IPS-NIHi7 (cell line): Measurements from ENCODE around the gene ZSCAN18.
"Not testable (repeated sequence)": the region's sequence is repeated elsewhere in the genome, so short reads cannot be mapped to it uniquely, and the experiment has no call there.

Experiments
- DNase-seq: peaks from one replicate; pipeline ENCODE4 v3.0.0; 2012; ENCODE audit warnings: mixed read lengths; ENCODE audit errors: extremely low spot score

ZSCAN18 gene

DNA sequence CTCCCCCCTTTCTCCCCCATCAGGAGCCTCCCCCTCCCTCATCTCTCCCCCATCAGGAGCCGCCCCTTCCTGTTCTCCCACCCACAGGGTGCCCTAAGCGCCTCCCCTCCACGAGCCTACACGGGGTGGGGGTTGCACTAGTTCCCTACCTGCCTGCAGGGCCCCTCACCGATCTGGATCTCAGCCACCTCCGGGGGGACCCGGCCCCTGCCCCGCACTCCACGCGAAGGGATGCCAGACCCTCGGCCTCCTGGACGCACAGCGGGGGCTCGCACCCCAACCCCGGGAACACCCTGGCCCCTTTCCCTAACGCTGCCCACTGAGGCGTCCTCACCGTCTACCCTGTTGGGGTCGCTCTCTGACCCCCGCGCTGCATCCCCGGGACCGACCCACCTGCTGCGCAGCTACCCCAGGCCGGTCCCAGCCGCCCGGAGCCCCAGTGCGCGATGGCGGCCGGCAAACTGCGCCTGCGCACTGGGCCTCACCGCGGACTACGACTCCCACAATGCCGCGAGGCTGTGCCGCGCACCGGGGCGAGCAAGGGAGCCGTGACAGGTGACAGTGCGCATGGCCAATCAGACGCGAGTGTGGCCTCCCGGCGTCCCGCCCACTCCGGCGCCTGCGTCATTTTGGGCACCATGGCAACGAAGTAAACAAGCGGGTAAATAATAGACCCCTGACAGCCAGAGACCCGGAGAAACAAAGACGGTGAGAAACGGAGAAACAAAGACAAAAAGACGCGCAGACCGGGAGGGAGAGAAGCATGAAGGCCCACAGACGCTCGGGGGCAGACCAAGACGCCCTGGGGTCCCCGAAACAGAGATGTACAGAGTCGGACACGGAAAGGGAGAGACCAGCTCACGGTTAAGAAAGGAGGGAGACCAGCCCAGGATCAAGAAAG, at the start of gene ZSCAN18:
TSS of gene ZSCAN18 (minus strand) at position 451 of the 901 bp plus-strand sequence. CDS start 7,964 bp downstream, outside the sequence.
- peak; percentile 100 for DNase-seq

GRCh38 chr19:58147475-58147874, 49.4 kb upstream of the ZSCAN18 start:
- DNase-seq: not testable (repeated sequence)

DNA sequence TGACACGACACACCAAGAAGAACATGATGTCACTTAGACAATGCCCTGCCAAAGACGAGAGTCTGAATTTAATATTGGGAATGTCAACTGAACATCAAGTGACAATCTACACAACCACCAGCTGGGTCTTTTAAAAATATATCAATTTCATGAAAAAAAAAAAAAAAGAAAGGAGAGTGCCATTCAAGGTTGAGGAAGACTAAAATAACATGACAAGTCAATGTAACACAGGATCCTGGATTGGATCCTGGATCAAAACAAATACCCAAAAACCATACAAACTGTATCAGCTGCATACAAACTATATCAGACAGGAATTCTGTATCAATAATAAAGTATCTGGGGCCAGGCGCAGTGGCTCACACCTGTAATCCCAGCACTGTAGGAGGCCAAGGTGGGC, 47.8 kb upstream of the ZSCAN18 start:
- no peak for DNase-seq

- DNase-seq: no peak
These were observed 36.2 kb upstream of the ZSCAN18 start for GRCh38 chr19:58134244-58134643.

DNA sequence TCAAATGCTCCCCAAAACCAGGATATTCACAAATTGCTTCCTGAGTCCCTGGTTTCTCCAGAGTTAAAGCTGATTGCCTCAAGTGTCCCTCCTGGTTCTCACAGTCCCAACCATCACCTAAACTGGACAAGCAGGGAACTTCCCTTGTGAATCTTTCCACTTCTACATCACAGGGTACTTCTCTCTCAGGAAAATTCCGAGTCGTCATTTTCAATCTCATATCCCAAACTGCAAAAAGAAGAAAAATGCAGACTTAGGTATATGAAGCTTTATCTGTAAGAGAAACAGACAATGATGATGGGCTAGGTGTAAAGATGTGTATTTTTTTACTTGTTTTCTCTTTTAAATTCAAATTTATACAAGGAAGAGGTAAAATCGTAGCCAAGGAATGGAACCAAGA, 31.3 kb upstream of the ZSCAN18 start:
- DNase-seq: no peak

- DNase-seq: no peak
These were observed 30.1 kb upstream of the ZSCAN18 start for GRCh38 chr19:58128041-58128685.

DNA sequence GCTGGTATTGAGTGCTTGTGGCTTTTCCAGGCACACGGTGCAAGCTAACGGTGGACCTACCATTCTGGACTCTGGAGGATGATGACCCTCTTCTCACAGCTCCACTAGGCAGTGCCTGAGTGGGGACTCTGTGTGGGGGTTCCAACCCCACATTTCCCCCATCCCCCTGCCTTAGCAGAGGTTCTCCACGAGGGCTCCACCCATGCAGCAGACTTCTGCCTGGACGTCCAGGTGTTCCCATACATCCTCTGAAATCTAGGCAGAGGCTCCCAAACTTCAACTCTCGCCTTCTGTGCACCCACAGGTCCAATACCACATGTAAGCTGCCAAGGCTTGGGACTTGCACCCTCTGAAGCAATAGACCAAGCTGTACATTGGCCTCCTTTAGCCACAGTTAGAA, 25.3 kb upstream of the ZSCAN18 start:
- no peak for DNase-seq

GRCh38 chr19:58118979-58119733, 21.1 kb upstream of the ZSCAN18 start:
- no peak for DNase-seq

DNA sequence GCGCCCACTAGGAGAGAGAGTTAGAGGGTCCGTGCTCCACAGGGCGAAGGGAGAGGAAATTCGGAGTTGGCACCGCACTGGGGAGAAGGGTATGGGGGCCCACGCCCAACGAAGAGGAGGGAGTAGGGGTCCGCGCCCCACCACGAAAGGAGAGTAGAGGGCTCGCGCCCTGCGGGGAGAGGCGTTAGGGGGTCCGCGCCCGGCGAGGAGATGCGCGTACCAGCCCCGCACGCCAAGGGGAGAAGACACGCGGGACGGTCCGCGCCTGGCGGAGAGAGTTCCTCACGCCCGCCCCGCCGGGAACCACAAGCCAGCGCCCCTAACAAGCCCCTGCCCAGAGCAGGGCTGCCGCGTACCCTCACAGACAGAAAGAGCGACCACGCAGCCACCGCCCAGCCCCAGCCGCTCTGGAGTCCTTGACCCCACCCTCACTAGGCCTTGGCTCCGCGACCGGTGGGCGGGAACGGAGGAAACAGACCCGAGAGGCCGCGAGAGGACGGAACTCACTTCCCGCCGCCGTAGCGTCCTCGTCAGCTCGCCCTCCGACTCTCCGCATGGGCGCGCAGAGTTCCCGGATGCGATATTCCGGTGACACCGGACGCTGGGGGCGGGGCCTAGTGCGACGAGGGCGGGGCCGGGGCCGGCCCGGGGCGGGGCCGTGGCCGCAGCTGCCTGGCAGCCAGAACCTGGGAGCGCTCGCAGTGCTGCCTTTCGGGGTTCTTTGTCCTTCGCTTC, 20.0 kb upstream of the ZSCAN18 start:
- DNase-seq: no peak

DNA sequence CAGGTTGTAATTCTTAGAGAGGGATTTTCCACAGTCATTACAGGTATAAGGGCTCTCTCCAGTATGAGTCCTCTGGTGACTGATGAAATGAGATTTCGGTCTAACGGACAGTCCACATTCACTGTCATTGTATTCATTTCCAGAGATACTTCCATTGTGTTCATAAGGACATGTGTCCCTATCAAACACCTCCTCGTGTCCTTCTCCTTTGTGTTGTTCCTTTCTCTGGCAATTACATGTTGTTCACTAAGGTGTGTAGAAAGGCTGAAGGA, 10.5 kb upstream of the ZSCAN18 start:
- DNase-seq: no peak

- DNase-seq: no peak
These were observed 9.9 kb upstream of the ZSCAN18 start for GRCh38 chr19:58107778-58108545.

DNA sequence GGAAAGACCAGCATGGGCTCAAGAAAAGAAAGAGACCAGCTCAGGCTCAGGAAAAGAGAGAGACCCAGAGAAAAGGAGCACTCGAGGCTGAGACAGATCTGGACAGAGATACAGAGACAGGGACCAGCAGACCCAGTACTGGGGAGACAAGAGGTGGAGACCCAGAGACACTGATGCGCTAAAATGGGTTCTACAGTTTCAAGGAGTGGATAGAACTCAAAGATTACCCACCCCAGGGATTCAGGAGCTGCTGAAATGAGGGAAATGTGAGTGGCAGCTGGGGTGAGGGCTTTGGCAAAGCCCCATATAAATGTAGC, 609 bp upstream of the ZSCAN18 start:
- DNase-seq: no peak

- no peak for DNase-seq
These were observed 682 bp downstream of the ZSCAN18 start for GRCh38 chr19:58097349-58097748.

- no peak for DNase-seq
These were observed 1.1 kb downstream of the ZSCAN18 start for GRCh38 chr19:58096884-58097283.

DNA sequence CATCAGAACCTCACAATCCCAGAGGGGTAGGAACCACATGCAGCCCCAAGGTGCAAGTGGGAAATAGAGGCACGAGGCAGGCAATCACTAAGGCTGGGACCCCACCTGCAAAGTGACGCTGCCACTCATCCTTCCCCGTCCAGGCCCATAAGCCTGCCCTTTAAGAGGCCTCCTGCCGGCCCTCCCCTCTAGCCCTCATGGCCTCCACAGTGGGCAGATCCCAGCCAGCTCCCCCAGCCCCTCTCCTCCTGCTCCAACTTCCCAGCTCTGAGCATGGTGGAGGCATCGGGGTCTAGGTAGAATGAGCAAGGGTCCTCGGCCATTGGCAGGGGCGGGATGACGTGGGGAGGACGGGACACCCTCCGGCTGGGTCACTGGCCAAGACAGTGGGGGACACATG, 2.7 kb downstream of the ZSCAN18 start:
- no peak for DNase-seq

DNA sequence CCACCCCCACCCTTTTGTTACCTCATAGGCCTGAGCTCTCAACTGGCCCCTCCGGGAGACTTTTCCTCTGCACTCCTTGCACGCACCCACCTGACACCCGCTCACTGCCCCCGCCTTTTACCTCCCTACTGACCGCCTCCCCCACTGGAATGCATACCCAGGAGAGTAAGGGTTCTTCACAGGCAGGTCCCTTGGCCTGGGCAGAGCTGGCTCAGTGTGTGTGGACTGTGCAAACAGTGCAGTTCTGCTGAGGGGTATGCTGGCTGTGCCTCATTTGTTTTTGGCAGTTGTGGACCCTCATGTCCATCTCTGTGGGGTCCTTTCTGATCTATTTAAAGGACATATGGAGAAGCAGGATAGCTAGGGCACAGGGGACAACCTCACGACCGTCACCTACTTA, 5.0 kb downstream of the ZSCAN18 start:
- DNase-seq: no peak

DNA sequence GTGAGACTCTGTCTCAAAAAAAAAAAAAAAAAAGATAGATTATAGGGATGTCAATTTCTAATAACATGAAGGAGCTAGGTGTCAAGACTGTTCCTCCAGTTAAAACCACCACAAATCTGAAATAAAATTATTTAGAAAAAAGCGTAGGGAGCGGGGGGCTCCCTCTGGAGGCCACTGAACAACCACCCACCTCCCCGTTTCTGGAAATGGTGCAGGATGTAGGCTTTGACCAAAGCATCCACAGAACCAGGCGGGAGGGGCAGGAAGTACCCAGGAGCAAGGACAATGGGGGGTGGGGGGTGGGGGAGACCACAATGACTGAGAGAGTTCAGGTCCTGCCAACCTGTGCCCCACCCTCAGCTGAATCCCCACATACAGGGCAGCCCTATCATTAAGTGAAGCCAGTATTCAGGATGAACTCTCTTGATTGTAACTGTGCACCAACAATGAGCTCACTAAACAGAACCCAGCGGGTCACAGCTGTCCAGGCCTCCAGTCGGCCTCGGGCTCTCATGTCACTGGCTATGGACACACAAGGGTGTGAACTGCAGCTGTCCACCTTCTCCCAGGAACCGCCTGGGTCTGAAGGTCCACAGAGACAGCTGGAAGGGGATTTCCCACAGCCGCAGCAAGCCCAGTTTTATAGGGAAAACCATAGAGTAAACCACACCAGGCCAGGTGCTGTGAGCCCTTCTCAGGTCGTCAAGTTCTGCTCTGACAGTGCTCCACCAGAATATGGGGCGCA, 6.6 kb downstream of the ZSCAN18 start:
- DNase-seq: no peak

- no peak for DNase-seq
These were observed 8.2 kb downstream of the ZSCAN18 start for GRCh38 chr19:58089846-58090245.

- DNase-seq: no peak
These were observed 9.4 kb downstream of the ZSCAN18 start for GRCh38 chr19:58088521-58089052.
